HCT116 (cell line): Measurements from ENCODE around the gene KLHL18. TPM values are rescaled to one million over a fixed set of nuclear protein-coding genes. Genes with fewer than 3 reads are reported as not detected.

Source experiments
- ATAC-seq: fragments of 200-7000 bp; cut with Tn5 transposase; 2 replicates; pipeline ENCODE4 v1.9.1; 2020; ENCODE audit warnings: mild to moderate bottlenecking, moderate library complexity
- BruUV-seq: library from RNA; stranded (reverse); fragments of 400-500 nt; replicated peaks from 2 replicates; lab custom pipeline; 2021; lab: Mats Ljungman, UMichigan
- CTCF ChIA-PET: fragments of 300-600 bp; sonication (Branson Sonifier 250); formaldehyde crosslinking; loops from one replicate; lab custom pipeline; 2021; ENCODE audit warnings: antibody characterized with exemption; lab: Charles Lee
- POLR2A ChIA-PET: fragments of 300-600, 350-600 bp; sonication (Branson Sonifier 250); formaldehyde crosslinking; loops from one replicate; lab custom pipeline; 2021; ENCODE audit warnings: antibody characterized with exemption; lab: Charles Lee
- RAD21 ChIA-PET, 2 experiments: fragments of 300-600 bp; sonication (Branson Sonifier 250); formaldehyde crosslinking; loops; one replicate each; lab custom pipeline; 2023; ENCODE audit warnings: low total read pairs in 2 of 2; ENCODE audit not compliant: uncharacterized antibody in 2 of 2, unreplicated experiment in 2 of 2, low non-redundant PET in 1 of 2; lab: Charles Lee
- DNase-seq: peaks from one replicate; pipeline ENCODE4 v3.0.0-alpha.2; 2010; ENCODE audit warnings: low read depth, low spot score
- H2AFZ ChIP-seq: fragments of 200-600 bp; shearing (Covaris generic), sonication (generic); 2 replicates; pipeline ENCODE4 v1.6.1; 2017; ENCODE audit warnings: low read depth, mixed run types, mixed read lengths, antibody characterized with exemption, low read length; ENCODE audit not compliant: poor library complexity, severe bottlenecking
- H3K27ac ChIP-seq: 2 replicates; pipeline ENCODE4 v1.5.1; 2012; ENCODE audit warnings: low read depth, low read length
- H3K27me3 ChIP-seq: fragments of 200-600 bp; sonication (generic); 2 replicates; pipeline ENCODE4 v1.6.1; 2016; ENCODE audit warnings: mixed run types, low read length, mixed read lengths; ENCODE audit not compliant: insufficient read depth
- H3K36me3 ChIP-seq, 2 experiments: fragments of 200-500 bp in 1 of 2; fragments of 200-600 bp in 1 of 2; sonication (Bioruptor generic) in 1 of 2; sonication (generic) in 1 of 2; 2 replicates each; pipeline versions ENCODE4 v1.5.1 to v1.6.1; 2014 to 2016; ENCODE audit warnings: low read length in 2 of 2, inconsistent platforms in 1 of 2, mixed read lengths in 1 of 2, mixed run types in 1 of 2; ENCODE audit not compliant: insufficient read depth in 2 of 2, control insufficient read depth in 1 of 2
- H3K4me1 ChIP-seq, 2 experiments: fragments of 200-600 bp in 1 of 2; sonication (generic) in 1 of 2; 2 replicates each; pipeline versions ENCODE4 v1.5.1 to v1.6.1; 2012 to 2017; ENCODE audit warnings: low read length in 2 of 2, inconsistent platforms in 1 of 2, mild to moderate bottlenecking in 1 of 2, mixed read lengths in 1 of 2, mixed run types in 1 of 2, moderate library complexity in 1 of 2; ENCODE audit not compliant: insufficient read depth in 2 of 2, control insufficient read depth in 1 of 2
- H3K4me2 ChIP-seq: fragments of 200-600 bp; sonication (generic); 2 replicates; pipeline ENCODE4 v1.6.1; 2017; ENCODE audit warnings: mixed run types, low read length, mixed read lengths
- H3K4me3 ChIP-seq, 2 experiments: fragments of 200-600 bp in 1 of 2; sonication (generic) in 1 of 2; replicated peaks in 1 of 2; 2 replicates each; pipeline ENCODE4 v1.5.1; 2011 to 2016; ENCODE audit warnings: low read length in 2 of 2, control low read depth in 1 of 2, low read depth in 1 of 2, mild to moderate bottlenecking in 1 of 2, mixed read lengths in 1 of 2, mixed run types in 1 of 2
- H3K79me2 ChIP-seq: fragments of 200-600 bp; sonication (generic); 2 replicates; pipeline ENCODE4 v1.6.1; 2017; ENCODE audit warnings: mild to moderate bottlenecking, mixed run types, low read length, moderate library complexity, mixed read lengths; ENCODE audit not compliant: insufficient read depth
- H3K9ac ChIP-seq: fragments of 200-600 bp; sonication (generic); 2 replicates; pipeline ENCODE4 v1.6.1; 2016; ENCODE audit warnings: low read length, mixed read lengths
- H3K9me2 ChIP-seq: fragments of 200-600 bp; sonication (generic), shearing (Covaris generic); 2 replicates; pipeline ENCODE4 v1.6.1; 2017; ENCODE audit warnings: mixed run types, mild to moderate bottlenecking, moderate library complexity; ENCODE audit not compliant: insufficient read depth
- H3K9me3 ChIP-seq, 2 experiments: fragments of 200-500 bp in 1 of 2; fragments of 200-600 bp in 1 of 2; sonication (Bioruptor generic) in 1 of 2; sonication (generic) in 1 of 2; 2 replicates each; pipeline ENCODE4 v1.6.1; 2014 to 2017; ENCODE audit warnings: low read length in 2 of 2, mixed read lengths in 2 of 2, inconsistent platforms in 1 of 2, low read depth in 1 of 2, mild to moderate bottlenecking in 1 of 2, mixed run types in 1 of 2, moderate library complexity in 1 of 2; ENCODE audit not compliant: control insufficient read depth in 1 of 2, insufficient read depth in 1 of 2
- H4K20me1 ChIP-seq: fragments of 200-600 bp; sonication (generic), shearing (Covaris generic); 2 replicates; pipeline ENCODE4 v1.6.1; 2017; ENCODE audit warnings: mixed run types, mild to moderate bottlenecking, moderate library complexity; ENCODE audit not compliant: insufficient read depth
- EZH2 ChIP-seq: fragments of 200-600 bp; sonication (generic); IDR thresholded peaks from 2 replicates; pipeline ENCODE4 v1.6.1; 2017; ENCODE audit warnings: antibody characterized with exemption, mixed run types
- JUND ChIP-seq: IDR thresholded peaks from 2 replicates; pipeline ENCODE4 v1.6.1; 2012
- SIN3A ChIP-seq: IDR thresholded peaks from 2 replicates; pipeline ENCODE4 v1.6.1; 2012; ENCODE audit warnings: low read depth
- SP1 ChIP-seq: IDR thresholded peaks from 2 replicates; pipeline ENCODE4 v1.6.1; 2012; ENCODE audit warnings: low read depth
- intact Hi-C: fragments of 100-400 bp; cut with micrococcal nuclease; formaldehyde crosslinking; loops from 2 replicates; pipeline ENCODE4 v1.10.0; 2022
- total RNA-seq: library from RNA; stranded (reverse); gene quantifications from one replicate; pipeline ENCODE4 v1.2.1, GENCODE V29; 2021; ENCODE audit not compliant: unreplicated experiment
- TF ChIP-seq, protein P1 (sequence below): IDR thresholded peaks from 2 replicates; pipeline ENCODE4 v1.6.1; 2012; ENCODE audit warnings: low read depth
- TF ChIP-seq, protein P2 (sequence below), 3 experiments: fragments of 200-600 bp in 1 of 3; sonication (generic) in 1 of 3; IDR thresholded peaks in 2 of 3; conservative IDR thresholded peaks in 1 of 3; 2 replicates each; pipeline ENCODE4 v1.5.1; 2012 to 2017; ENCODE audit warnings: low read depth in 2 of 3, low read length in 2 of 3, antibody characterized with exemption in 1 of 3, borderline replicate concordance in 1 of 3, control low read depth in 1 of 3, mild to moderate bottlenecking in 1 of 3, mixed read lengths in 1 of 3, mixed run types in 1 of 3, moderate library complexity in 1 of 3; ENCODE audit not compliant: insufficient read depth in 1 of 3
- TF ChIP-seq, protein P3 (sequence below): IDR thresholded peaks from 2 replicates; pipeline ENCODE4 v1.6.1; 2011; ENCODE audit warnings: mild to moderate bottlenecking, low read length, moderate library complexity; ENCODE audit not compliant: insufficient replicate concordance; ENCODE audit errors: extremely low read depth

Gene KLHL18
- total RNA-seq, 1 experiment from 2014 or later: 32.3 TPM

DNA sequence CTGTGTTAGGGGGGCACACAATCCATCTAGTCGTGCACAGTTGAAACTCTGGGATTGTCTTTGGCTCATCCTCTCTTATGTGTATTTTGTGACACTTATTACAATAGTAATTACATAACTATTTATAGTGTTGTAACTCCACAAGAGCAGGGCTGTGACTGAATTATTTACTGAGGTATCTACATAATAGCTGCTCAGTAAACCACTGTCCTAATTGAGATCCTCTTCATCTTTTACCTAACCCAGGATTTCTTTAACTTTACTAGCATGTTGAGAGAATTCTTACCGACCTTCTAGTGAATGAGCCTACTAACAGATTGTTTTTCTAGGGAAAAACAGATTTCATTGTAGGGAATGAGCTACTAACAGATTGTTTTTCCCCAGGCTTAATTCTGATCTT lies 11.1 kb downstream of the KLHL18 start:
- peaks cover 0 to 6% of the 10 kb centered on the region in 2 experiments; a peak in 1 of 4 replicates for H3K36me3 ChIP-seq
- no TSS peak for BruUV-seq
- no peaks in the 10 kb centered on the region for H4K20me1 ChIP-seq
- no peaks in the 10 kb centered on the region for H3K9me2 ChIP-seq
- ATAC-seq: no peak
- no peak overlapping the region for H3K9ac ChIP-seq
- H2AFZ ChIP-seq: no peak overlapping the region
- RAD21 ChIA-PET: no interaction called here
- H3K4me1 ChIP-seq: no peaks in the 10 kb centered on the region
- TF ChIP-seq, protein P1, sequence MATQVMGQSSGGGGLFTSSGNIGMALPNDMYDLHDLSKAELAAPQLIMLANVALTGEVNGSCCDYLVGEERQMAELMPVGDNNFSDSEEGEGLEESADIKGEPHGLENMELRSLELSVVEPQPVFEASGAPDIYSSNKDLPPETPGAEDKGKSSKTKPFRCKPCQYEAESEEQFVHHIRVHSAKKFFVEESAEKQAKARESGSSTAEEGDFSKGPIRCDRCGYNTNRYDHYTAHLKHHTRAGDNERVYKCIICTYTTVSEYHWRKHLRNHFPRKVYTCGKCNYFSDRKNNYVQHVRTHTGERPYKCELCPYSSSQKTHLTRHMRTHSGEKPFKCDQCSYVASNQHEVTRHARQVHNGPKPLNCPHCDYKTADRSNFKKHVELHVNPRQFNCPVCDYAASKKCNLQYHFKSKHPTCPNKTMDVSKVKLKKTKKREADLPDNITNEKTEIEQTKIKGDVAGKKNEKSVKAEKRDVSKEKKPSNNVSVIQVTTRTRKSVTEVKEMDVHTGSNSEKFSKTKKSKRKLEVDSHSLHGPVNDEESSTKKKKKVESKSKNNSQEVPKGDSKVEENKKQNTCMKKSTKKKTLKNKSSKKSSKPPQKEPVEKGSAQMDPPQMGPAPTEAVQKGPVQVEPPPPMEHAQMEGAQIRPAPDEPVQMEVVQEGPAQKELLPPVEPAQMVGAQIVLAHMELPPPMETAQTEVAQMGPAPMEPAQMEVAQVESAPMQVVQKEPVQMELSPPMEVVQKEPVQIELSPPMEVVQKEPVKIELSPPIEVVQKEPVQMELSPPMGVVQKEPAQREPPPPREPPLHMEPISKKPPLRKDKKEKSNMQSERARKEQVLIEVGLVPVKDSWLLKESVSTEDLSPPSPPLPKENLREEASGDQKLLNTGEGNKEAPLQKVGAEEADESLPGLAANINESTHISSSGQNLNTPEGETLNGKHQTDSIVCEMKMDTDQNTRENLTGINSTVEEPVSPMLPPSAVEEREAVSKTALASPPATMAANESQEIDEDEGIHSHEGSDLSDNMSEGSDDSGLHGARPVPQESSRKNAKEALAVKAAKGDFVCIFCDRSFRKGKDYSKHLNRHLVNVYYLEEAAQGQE: no peak
- POLR2A ChIA-PET: no interaction called here
- H3K9me3 ChIP-seq: no peaks in the 10 kb centered on the region
- peaks cover 86% of the 10 kb centered on the region for H3K79me2 ChIP-seq
- no peak overlapping the region for H3K27ac ChIP-seq
- CTCF ChIA-PET: no interaction called here
- intact Hi-C loops: no loop called here
- no peak for DNase-seq
- H3K27me3 ChIP-seq: no peaks in the 10 kb centered on the region
- no peak overlapping the region for H3K4me2 ChIP-seq
- H3K4me3 ChIP-seq: no peak overlapping the region

DNA sequence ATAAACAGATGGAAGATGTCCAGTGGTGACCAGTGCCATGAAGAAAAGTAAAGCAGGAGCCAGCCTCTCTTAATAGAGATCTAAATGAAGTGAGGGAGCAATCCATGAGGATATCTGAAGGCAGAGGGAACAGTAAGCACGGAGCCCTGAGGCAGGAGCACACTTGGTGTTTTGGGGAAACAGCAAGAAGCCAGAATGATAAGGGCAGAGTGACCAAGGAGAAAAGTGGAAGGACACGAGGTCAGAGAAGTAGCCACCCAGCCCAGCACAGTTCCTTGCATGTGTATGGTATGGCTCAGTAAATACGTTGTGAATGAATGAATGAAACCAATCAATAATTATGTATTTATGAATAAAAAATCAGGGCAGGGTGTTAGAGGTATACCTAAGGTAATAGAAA lies 11.6 kb downstream of the KLHL18 start:
- no peak overlapping the region for H3K4me3 ChIP-seq
- H4K20me1 ChIP-seq: no peaks in the 10 kb centered on the region
- BruUV-seq: no TSS peak
- H3K27me3 ChIP-seq: no peaks in the 10 kb centered on the region
- RAD21 ChIA-PET: no interaction called here
- intact Hi-C loops: no loop called here
- no peaks in the 10 kb centered on the region for H3K9me2 ChIP-seq
- H3K9me3 ChIP-seq: no peaks in the 10 kb centered on the region
- peaks cover 0 to under 1% of the 10 kb centered on the region in 2 experiments; a peak in 1 of 4 replicates for H3K36me3 ChIP-seq
- no peak for ATAC-seq
- no peak overlapping the region for H3K9ac ChIP-seq
- peaks cover 86% of the 10 kb centered on the region for H3K79me2 ChIP-seq
- POLR2A ChIA-PET: interaction anchor here (0.5 kb wide), 1 partner anchor 317 kb away, joined by 3 read pairs; no protein-coding TSS in a partner anchor
- no peaks in the 10 kb centered on the region for H3K4me1 ChIP-seq
- DNase-seq: no peak
- no peak overlapping the region for H3K4me2 ChIP-seq
- H3K27ac ChIP-seq: no peak overlapping the region
- H2AFZ ChIP-seq: no peak overlapping the region
- CTCF ChIA-PET: no interaction called here
- TF ChIP-seq, protein P2, sequence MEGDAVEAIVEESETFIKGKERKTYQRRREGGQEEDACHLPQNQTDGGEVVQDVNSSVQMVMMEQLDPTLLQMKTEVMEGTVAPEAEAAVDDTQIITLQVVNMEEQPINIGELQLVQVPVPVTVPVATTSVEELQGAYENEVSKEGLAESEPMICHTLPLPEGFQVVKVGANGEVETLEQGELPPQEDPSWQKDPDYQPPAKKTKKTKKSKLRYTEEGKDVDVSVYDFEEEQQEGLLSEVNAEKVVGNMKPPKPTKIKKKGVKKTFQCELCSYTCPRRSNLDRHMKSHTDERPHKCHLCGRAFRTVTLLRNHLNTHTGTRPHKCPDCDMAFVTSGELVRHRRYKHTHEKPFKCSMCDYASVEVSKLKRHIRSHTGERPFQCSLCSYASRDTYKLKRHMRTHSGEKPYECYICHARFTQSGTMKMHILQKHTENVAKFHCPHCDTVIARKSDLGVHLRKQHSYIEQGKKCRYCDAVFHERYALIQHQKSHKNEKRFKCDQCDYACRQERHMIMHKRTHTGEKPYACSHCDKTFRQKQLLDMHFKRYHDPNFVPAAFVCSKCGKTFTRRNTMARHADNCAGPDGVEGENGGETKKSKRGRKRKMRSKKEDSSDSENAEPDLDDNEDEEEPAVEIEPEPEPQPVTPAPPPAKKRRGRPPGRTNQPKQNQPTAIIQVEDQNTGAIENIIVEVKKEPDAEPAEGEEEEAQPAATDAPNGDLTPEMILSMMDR (IDR thresholded peaks at IDR 0.05 in 2 of 3, conservative IDR thresholded peaks at IDR 0.05 in 1 of 3; ENCODE audit: borderline replicate concordance in 1 of 3, insufficient read depth in 1 of 3, low read depth in 2 of 3, low read length in 2 of 3): no peak
- TF ChIP-seq SP1: no peak
- TF ChIP-seq, protein P3, sequence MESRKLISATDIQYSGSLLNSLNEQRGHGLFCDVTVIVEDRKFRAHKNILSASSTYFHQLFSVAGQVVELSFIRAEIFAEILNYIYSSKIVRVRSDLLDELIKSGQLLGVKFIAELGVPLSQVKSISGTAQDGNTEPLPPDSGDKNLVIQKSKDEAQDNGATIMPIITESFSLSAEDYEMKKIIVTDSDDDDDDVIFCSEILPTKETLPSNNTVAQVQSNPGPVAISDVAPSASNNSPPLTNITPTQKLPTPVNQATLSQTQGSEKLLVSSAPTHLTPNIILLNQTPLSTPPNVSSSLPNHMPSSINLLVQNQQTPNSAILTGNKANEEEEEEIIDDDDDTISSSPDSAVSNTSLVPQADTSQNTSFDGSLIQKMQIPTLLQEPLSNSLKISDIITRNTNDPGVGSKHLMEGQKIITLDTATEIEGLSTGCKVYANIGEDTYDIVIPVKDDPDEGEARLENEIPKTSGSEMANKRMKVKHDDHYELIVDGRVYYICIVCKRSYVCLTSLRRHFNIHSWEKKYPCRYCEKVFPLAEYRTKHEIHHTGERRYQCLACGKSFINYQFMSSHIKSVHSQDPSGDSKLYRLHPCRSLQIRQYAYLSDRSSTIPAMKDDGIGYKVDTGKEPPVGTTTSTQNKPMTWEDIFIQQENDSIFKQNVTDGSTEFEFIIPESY: no peak
- TF ChIP-seq JUND: no peak
- no peak for TF ChIP-seq SIN3A
- TF ChIP-seq, protein P1: no peak
- no peak for TF ChIP-seq EZH2
